NCI-H146 treated with DMSO at 0.1 percent for 48 hours (cell line): ENCODE results near the gene SERPINB6.
"Not testable (repeated sequence)": the region's sequence is repeated elsewhere in the genome, so short reads cannot be mapped to it uniquely, and the experiment has no call there.

Experiments used
- DNase-seq: peaks from one replicate; lab custom pipeline; 2025; ENCODE audit not compliant: unreplicated experiment; lab: John Stamatoyannopoulos, UW

The SERPINB6 gene

DNA sequence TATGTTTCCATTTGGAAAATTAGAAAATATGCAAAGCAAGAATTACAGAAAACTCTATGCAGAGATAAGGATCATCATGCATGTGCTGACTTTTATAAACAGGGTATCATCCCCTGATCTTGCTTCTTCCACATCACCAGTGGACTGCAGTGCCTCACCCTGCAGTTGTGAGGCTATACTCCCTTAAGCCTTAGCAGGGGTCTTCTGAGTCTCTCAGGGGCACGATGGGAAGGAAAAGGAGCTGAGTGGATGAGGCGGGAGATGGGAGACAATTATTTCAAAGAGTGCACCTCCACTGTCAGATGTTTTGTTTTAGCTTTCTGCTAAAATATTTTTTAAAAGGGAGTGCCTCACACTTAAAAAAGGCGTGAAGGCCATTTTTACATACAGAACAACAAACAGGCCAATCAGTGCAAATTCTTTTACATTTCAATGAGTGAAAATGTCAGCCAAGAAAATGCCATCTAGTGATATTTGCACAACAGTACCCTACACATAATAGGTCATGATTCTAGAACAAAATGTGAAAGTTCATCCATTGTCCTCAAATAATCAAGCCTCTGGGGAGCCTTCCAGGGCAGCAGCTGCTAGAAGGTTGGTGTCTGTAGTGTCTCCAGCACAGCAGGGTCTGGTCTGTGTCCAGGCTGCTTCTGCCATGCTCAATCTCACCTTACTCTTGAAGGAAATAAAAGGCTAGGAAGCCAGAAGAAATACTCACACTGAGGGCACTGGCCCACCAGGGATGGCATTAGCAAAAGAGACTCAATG, 55.0 kb downstream of the SERPINB6 start:
- no peak for DNase-seq

DNA sequence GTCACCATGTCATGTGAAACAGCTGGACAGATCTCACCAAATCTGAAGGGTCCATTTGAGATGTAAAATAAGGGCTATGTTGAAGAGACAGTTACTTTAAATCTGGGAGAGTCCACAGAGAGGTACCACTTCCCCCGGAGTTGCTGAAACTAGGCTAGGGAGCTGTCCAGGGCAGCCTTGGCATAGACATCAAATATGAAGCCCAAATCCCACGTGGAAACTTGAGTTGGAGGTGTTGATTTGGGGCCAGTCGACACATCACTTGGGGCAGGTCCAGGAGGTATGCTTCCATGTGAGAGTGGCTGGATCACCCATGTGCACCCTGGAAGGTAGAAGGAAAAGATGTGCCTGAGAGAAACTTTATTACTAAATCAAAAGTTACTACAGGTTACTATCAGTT, 56.2 kb downstream of the SERPINB6 start:
- DNase-seq, result no peak

- DNase-seq, result no peak
These were observed 57.1 kb downstream of the SERPINB6 start for GRCh38 chr6:2914318-2914660.

- no peak for DNase-seq
These were observed 57.6 kb downstream of the SERPINB6 start for GRCh38 chr6:2913621-2914317.

- no peak for DNase-seq
These were observed 60.2 kb downstream of the SERPINB6 start for GRCh38 chr6:2911171-2911570.

DNA sequence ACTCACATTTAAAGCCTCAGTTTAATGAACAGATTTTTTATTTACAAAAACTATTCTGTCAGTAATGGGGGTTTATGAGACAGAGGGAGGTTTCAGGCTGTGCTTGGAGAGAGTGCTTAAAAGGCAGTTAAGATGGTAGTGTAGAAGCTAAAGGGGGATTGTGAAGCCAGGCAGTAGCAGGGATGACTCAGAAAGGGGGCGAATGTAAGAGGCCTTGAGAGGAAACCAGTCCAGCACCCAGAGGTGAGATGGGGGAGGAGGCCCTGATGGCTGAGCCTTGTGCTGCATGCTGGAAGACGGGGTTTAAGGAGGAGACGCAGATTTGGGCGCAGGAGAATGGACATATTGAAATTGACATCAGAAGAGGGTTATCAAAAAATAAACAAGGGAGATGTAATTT, 61.6 kb downstream of the SERPINB6 start:
- no peak for DNase-seq

GRCh38 chr6:2909051-2909606, 62.2 kb downstream of the SERPINB6 start:
- not testable (repeated sequence) for DNase-seq

- not testable (repeated sequence) for DNase-seq
These were observed 62.9 kb downstream of the SERPINB6 start for GRCh38 chr6:2908516-2908915.

- DNase-seq, result not testable (repeated sequence)
These were observed 67.8 kb downstream of the SERPINB6 start for GRCh38 chr6:2903411-2904185.

- DNase-seq, result not testable (repeated sequence)
These were observed 69.5 kb downstream of the SERPINB6 start for GRCh38 chr6:2901645-2902502.

GRCh38 chr6:2900821-2901644, 70.3 kb downstream of the SERPINB6 start:
- DNase-seq, result no peak

DNA sequence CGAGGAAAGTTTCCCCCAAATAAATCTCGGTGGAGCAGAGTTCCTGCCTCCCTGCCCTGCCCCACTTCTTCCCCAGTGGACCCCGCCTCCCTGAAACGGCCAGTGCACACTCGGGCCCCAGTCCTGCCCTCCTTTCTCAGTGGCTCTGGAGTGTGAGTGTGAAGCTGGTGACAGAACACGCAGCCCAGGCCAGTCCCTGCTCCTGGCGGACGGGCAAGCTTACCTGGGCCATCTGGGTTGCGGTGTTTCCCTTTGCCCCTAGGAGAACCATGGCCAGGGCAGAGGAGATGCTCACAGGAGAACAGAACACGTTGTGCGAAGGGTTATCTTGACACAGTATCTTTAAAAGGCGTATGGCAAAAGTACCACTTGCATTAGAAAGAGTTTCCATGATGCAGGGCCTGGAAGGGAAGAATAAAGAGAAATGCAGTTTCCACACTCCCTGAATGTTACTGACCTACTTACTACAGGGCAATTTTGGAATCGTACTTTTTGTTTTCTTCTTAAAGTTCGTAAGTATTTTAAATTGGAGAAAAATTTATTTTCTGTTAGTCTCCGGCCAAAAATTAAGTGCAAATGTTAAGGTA, 71.1 kb downstream of the SERPINB6 start:
- DNase-seq, result no peak

- DNase-seq, result no peak
These were observed 71.8 kb downstream of the SERPINB6 start for GRCh38 chr6:2899596-2899995.
